GM20000 (cell line): ENCODE measurements around the gene AANAT.
A peak's percentile ranks its signal among the peaks of the same experiment; 100 is the strongest.

Source experiments
- DNase-seq: peaks from one replicate; pipeline ENCODE4 v3.0.0; 2012; ENCODE audit warnings: low spot score
- CTCF ChIP-seq: IDR thresholded peaks from 2 replicates; pipeline ENCODE4 v1.5.1; 2012; ENCODE audit warnings: mild to moderate bottlenecking, control low read depth; ENCODE audit errors: extremely low read depth, missing control alignments

Gene AANAT

GRCh38 chr17:76475302-76475701 lies 7.9 kb downstream of the AANAT start:
- TF ChIP-seq CTCF, result no peak
- DNase-seq, result no peak

- DNase-seq, result no peak
- TF ChIP-seq CTCF, result no peak
Observed at GRCh38 chr17:76476736-76477135, 9.3 kb downstream of the AANAT start.

GRCh38 chr17:76477576-76477975 lies 10.2 kb downstream of the AANAT start:
- no peak for DNase-seq
- TF ChIP-seq CTCF, result no peak

GRCh38 chr17:76478097-76478496 lies 10.7 kb downstream of the AANAT start:
- no peak for TF ChIP-seq CTCF
- no peak for DNase-seq

- no peak for TF ChIP-seq CTCF
- DNase-seq, result no peak
Observed at GRCh38 chr17:76478730-76479514, 11.5 kb downstream of the AANAT start.

- no peak for TF ChIP-seq CTCF
- DNase-seq, result no peak
Observed at GRCh38 chr17:76479515-76480060, 12.2 kb downstream of the AANAT start.

GRCh38 chr17:76480632-76481031 lies 13.2 kb downstream of the AANAT start:
- peak; percentile 64 for DNase-seq
- TF ChIP-seq CTCF, result no peak
